Neural progenitor cell (in vitro differentiated cells): Measurements from ENCODE around the gene PLB1. TPM values are rescaled to one million over a fixed set of nuclear protein-coding genes. Genes with fewer than 3 reads are reported as not detected.
A peak's percentile ranks its signal among the peaks of the same experiment; 100 is the strongest.

Experiments used
- DNase-seq: peaks from one replicate; pipeline ENCODE4 v3.0.0-alpha.2; 2016; ENCODE audit warnings: low spot score
- H2AFZ ChIP-seq: fragments of 200-600 bp; sonication (generic); replicated peaks from 2 replicates; pipeline ENCODE4 v1.6.1; 2016; ENCODE audit warnings: antibody characterized with exemption
- H3F3A ChIP-seq: fragments of 200-600 bp; sonication (generic); 2 replicates; pipeline ENCODE4 v1.6.1; 2016; ENCODE audit warnings: antibody characterized with exemption, low read depth
- H3K27ac ChIP-seq: fragments of 200-600 bp; sonication (generic); 2 replicates; pipeline ENCODE4 v1.5.1; 2016; ENCODE audit warnings: mild to moderate bottlenecking
- H3K27me3 ChIP-seq: fragments of 200-600 bp; sonication (generic); 2 replicates; pipeline ENCODE4 v1.6.1; 2016; ENCODE audit warnings: mild to moderate bottlenecking, moderate library complexity
- H3K36me3 ChIP-seq: fragments of 200-600 bp; sonication (generic); 2 replicates; pipeline ENCODE4 v1.5.1; 2016
- H3K4me1 ChIP-seq: fragments of 200-600 bp; sonication (generic); 2 replicates; pipeline ENCODE4 v1.6.1; 2016; ENCODE audit warnings: mixed run types
- H3K4me2 ChIP-seq: fragments of 200-600 bp; sonication (generic); 2 replicates; pipeline ENCODE4 v1.6.1; 2016
- H3K4me3 ChIP-seq: fragments of 200-600 bp; sonication (generic); 2 replicates; pipeline ENCODE4 v1.5.1; 2016
- H3K79me2 ChIP-seq: fragments of 200-600 bp; sonication (generic); 2 replicates; pipeline ENCODE4 v1.6.1; 2016; ENCODE audit warnings: low read depth
- H3K9ac ChIP-seq: fragments of 200-600 bp; sonication (generic); 2 replicates; pipeline ENCODE4 v1.6.1; 2016
- H3K9me3 ChIP-seq: fragments of 200-600 bp; sonication (generic); 2 replicates; pipeline ENCODE4 v1.5.1; 2016; ENCODE audit warnings: low read depth
- H4K20me1 ChIP-seq: fragments of 200-600 bp; sonication (generic); 2 replicates; pipeline ENCODE4 v1.6.1; 2016; ENCODE audit warnings: low read depth
- H3K27ac Mint-ChIP-seq: 3 replicates; pipeline ENCODE4 v1.8.0; 2021; ENCODE audit warnings: mixed read lengths
- H3K27me3 Mint-ChIP-seq: 2 replicates; pipeline ENCODE4 v1.8.0; 2022; ENCODE audit warnings: low read depth, mild to moderate bottlenecking, inconsistent platforms, moderate library complexity, mixed read lengths; ENCODE audit not compliant: insufficient read depth
- H3K36me3 Mint-ChIP-seq: 3 replicates; pipeline ENCODE4 v1.8.0; 2021; ENCODE audit warnings: mixed read lengths
- H3K4me1 Mint-ChIP-seq: 3 replicates; pipeline ENCODE4 v1.8.0; 2021; ENCODE audit warnings: mixed read lengths
- H3K4me3 Mint-ChIP-seq: 3 replicates; pipeline ENCODE4 v1.8.0; 2021; ENCODE audit warnings: mild to moderate bottlenecking, moderate library complexity, mixed read lengths
- H3K9me3 Mint-ChIP-seq: 3 replicates; pipeline ENCODE4 v1.8.0; 2020; ENCODE audit warnings: mixed read lengths
- EZH2 ChIP-seq: fragments of 200-600 bp; sonication (generic); IDR thresholded peaks from 2 replicates; pipeline ENCODE4 v1.6.1; 2017; ENCODE audit warnings: antibody characterized with exemption, mild to moderate bottlenecking, moderate library complexity
- EZH2phosphoT487 ChIP-seq: fragments of 200-600 bp; sonication (generic); IDR thresholded peaks from 2 replicates; pipeline ENCODE4 v1.6.1; 2017; ENCODE audit warnings: antibody characterized with exemption
- total RNA-seq: library from RNA; depleted of rRNA; stranded (reverse); fragments of >200 nt; gene quantifications from 2 replicates; pipeline ENCODE4 v1.2.3, GENCODE V29; 2015; ENCODE audit warnings: low replicate concordance
- TF ChIP-seq, protein P1 (sequence below): fragments of 200-600 bp; sonication (generic); IDR thresholded peaks from 2 replicates; pipeline ENCODE4 v1.5.1; 2017; ENCODE audit warnings: antibody characterized with exemption, mild to moderate bottlenecking

PLB1 gene
- total RNA-seq, 1 donor from 2014 or later: not detected

DNA sequence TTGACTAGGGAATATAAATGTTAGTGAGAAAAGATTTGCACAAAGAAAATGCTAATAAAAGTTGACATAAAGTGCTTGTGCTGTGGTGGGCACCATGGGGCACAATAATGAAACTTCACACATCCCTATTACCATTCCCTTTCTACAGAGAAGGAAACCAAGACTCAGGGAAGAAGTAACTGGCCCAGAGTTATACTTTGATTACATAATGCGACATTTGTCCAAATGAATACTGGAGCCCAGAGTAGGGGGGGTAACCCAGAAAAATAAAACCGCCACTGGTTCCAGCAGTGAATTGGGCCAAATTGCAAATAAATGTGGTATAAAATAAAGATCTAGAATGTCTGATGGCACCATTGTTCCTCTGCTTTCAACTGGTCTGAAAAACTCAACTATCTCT lies 149.7 kb downstream of the PLB1 start:
- Histone ChIP-seq H3K4me1 (peaks cover 22% of the 10 kb centered on the region), H3K27me3 (no peaks in the 10 kb centered on the region), H4K20me1 (no peaks in the 10 kb centered on the region), H2AFZ (no peak overlapping the region), H3K36me3 (no peaks in the 10 kb centered on the region), H3K4me2 (no peak overlapping the region), H3K9me3 (no peaks in the 10 kb centered on the region), H3K4me3 (no peak overlapping the region), H3F3A (no peaks in the 10 kb centered on the region), H3K79me2 (no peaks in the 10 kb centered on the region), H3K9ac (no peak overlapping the region), H3K27ac (no peak overlapping the region)
- H3K27me3 Mint-ChIP-seq: peaks cover 10% of the 10 kb centered on the region
- H3K36me3 Mint-ChIP-seq: peaks cover 2% of the 10 kb centered on the region
- H3K9me3 Mint-ChIP-seq: peaks cover 2% of the 10 kb centered on the region
- no peak for TF ChIP-seq EZH2phosphoT487
- peak overlapping the region; percentile 6 for H3K27ac Mint-ChIP-seq
- H3K4me3 Mint-ChIP-seq: no peak overlapping the region
- no peak for DNase-seq
- H3K4me1 Mint-ChIP-seq: peaks cover 55% of the 10 kb centered on the region

DNA sequence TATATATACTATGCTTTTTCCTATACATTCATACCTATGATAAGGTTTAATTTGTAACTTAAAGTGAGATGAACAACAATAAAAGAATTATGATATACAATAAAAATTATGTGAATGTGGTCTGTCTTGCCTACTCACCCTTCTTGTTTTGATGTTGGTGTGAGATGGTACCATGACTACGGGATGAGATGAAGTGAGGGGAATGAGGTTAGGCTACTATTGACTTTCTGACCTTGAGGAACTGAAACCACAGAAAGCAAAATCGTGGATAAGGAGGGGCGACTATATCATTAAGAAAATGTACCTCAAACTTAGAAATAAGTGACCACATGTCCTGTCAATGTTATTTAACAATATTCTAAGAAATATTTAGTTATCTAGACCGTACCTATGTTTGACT lies 151.8 kb downstream of the PLB1 start:
- Mint-ChIP-seq H3K4me1 (peaks cover 59% of the 10 kb centered on the region), H3K27me3 (peaks cover 12% of the 10 kb centered on the region), H3K4me3 (peak overlapping the region; percentile 42), H3K9me3 (peaks cover 2% of the 10 kb centered on the region), H3K27ac (peak overlapping the region; percentile 57), H3K36me3 (peaks cover 2% of the 10 kb centered on the region)
- H2AFZ ChIP-seq: no peak overlapping the region
- H3K4me1 ChIP-seq: peaks cover 22% of the 10 kb centered on the region
- no peaks in the 10 kb centered on the region for H3F3A ChIP-seq
- no peak overlapping the region for H3K4me3 ChIP-seq
- H3K79me2 ChIP-seq: no peaks in the 10 kb centered on the region
- no peaks in the 10 kb centered on the region for H4K20me1 ChIP-seq
- H3K27ac ChIP-seq: no peak overlapping the region
- TF ChIP-seq, protein P1, sequence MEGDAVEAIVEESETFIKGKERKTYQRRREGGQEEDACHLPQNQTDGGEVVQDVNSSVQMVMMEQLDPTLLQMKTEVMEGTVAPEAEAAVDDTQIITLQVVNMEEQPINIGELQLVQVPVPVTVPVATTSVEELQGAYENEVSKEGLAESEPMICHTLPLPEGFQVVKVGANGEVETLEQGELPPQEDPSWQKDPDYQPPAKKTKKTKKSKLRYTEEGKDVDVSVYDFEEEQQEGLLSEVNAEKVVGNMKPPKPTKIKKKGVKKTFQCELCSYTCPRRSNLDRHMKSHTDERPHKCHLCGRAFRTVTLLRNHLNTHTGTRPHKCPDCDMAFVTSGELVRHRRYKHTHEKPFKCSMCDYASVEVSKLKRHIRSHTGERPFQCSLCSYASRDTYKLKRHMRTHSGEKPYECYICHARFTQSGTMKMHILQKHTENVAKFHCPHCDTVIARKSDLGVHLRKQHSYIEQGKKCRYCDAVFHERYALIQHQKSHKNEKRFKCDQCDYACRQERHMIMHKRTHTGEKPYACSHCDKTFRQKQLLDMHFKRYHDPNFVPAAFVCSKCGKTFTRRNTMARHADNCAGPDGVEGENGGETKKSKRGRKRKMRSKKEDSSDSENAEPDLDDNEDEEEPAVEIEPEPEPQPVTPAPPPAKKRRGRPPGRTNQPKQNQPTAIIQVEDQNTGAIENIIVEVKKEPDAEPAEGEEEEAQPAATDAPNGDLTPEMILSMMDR: no peak
- H3K4me2 ChIP-seq: no peak overlapping the region
- H3K9me3 ChIP-seq: no peaks in the 10 kb centered on the region
- H3K36me3 ChIP-seq: no peaks in the 10 kb centered on the region
- H3K9ac ChIP-seq: no peak overlapping the region
- no peaks in the 10 kb centered on the region for H3K27me3 ChIP-seq
- DNase-seq: no peak

DNA sequence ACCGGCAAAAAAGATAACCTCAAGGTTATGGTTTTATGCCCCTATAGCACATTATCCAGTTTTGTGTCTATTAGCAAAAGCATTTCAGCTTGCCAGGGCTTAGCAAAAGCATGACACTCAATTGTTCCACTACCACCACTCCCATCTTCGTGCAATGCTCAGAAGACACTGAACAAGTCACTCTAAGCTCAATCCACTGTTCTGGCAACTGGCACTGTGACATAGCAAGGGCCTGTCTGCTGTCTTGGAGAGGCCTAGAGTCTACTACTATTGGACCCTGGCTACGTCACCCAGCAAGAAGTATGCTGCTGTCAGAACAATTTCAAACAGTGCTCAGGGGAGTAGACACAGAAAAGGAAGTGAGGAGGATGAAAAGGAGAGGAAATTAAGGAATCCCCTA lies 152.3 kb downstream of the PLB1 start:
- Histone ChIP-seq H4K20me1 (no peaks in the 10 kb centered on the region), H3K9me3 (no peaks in the 10 kb centered on the region), H3K36me3 (no peaks in the 10 kb centered on the region), H3F3A (no peaks in the 10 kb centered on the region), H3K27me3 (no peaks in the 10 kb centered on the region), H3K79me2 (no peaks in the 10 kb centered on the region), H3K27ac (no peak overlapping the region), H3K4me3 (no peak overlapping the region), H3K9ac (no peak overlapping the region), H3K4me1 (peaks cover 20% of the 10 kb centered on the region), H2AFZ (no peak overlapping the region), H3K4me2 (no peak overlapping the region)
- peaks cover 59% of the 10 kb centered on the region for H3K4me1 Mint-ChIP-seq
- H3K4me3 Mint-ChIP-seq: no peak overlapping the region
- H3K27me3 Mint-ChIP-seq: peaks cover 11% of the 10 kb centered on the region
- peak overlapping the region; percentile 70 for H3K27ac Mint-ChIP-seq
- no peak for DNase-seq
- H3K9me3 Mint-ChIP-seq: peaks cover 1% of the 10 kb centered on the region
- TF ChIP-seq EZH2 (no peak), EZH2phosphoT487 (no peak)
- TF ChIP-seq, protein P1: no peak
- H3K36me3 Mint-ChIP-seq: peaks cover 2% of the 10 kb centered on the region

DNA sequence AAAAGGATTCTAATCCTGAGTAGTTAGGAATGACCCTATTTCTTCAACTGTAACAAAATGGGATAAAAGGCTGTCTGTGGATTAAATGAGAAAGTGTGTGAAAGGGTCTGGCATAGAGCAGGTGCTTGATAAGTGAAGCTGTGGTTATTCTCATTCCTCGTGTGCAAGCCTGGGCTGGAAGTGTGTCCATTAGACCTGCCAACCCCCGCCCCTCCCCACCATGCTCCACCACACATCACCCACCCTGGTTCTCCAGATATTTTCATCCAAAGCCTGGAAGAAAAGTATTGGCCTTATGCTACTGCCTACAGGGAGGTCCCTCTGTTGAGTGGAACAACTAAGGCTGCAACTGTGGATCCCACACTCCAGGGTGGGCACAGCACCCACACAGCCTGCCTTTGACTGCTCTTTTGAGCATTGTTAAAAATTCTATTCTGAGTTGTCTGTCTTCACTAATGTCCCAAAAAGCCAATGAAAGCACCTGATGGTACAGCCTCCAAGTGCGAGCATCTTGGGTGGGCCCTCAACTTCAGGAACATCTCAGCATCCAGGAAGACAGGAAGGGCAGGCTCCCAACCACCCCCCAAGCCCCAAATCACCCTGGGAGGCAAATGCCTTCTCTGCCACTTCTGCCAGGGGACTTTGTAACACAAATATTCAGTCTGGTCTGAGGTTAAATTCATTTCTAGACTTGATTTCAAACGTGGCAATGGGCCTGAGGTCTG lies 153.0 kb downstream of the PLB1 start:
- peak overlapping the region; percentile 25 for H3K4me3 Mint-ChIP-seq
- no peak for TF ChIP-seq EZH2phosphoT487
- no peak for TF ChIP-seq EZH2
- TF ChIP-seq, protein P1: no peak
- Histone ChIP-seq H2AFZ (no peak overlapping the region), H3K9ac (no peak overlapping the region), H3K4me2 (no peak overlapping the region), H3K9me3 (no peaks in the 10 kb centered on the region), H3K4me3 (no peak overlapping the region), H4K20me1 (no peaks in the 10 kb centered on the region), H3K79me2 (no peaks in the 10 kb centered on the region), H3K36me3 (no peaks in the 10 kb centered on the region), H3K27ac (no peak overlapping the region), H3F3A (no peaks in the 10 kb centered on the region), H3K27me3 (no peaks in the 10 kb centered on the region), H3K4me1 (peaks cover 13% of the 10 kb centered on the region)
- H3K9me3 Mint-ChIP-seq: no peaks in the 10 kb centered on the region
- peaks cover 10% of the 10 kb centered on the region for H3K27me3 Mint-ChIP-seq
- H3K4me1 Mint-ChIP-seq: peaks cover 52% of the 10 kb centered on the region
- DNase-seq: no peak
- H3K36me3 Mint-ChIP-seq: peaks cover 2% of the 10 kb centered on the region
- no peak overlapping the region for H3K27ac Mint-ChIP-seq
